IMR-90 (cell line): ENCODE data around the gene KLHL2. TPM values are rescaled to one million over a fixed set of nuclear protein-coding genes. Genes with fewer than 3 reads are reported as not detected.

Experiments
- ATAC-seq: fragments of 200-7000 bp; cut with Tn5 transposase; 2 replicates; pipeline ENCODE4 v1.9.1; 2020; ENCODE audit warnings: low read depth, mild to moderate bottlenecking, moderate library complexity
- BruUV-seq: library from RNA; stranded (reverse); fragments of 400-500 nt; replicated peaks from 2 replicates; lab custom pipeline; 2021; lab: Mats Ljungman, UMichigan
- CTCF ChIA-PET: fragments of 300-600 bp; formaldehyde crosslinking; extraction: SDS; loops from one replicate; lab custom pipeline; 2021; ENCODE audit warnings: antibody characterized with exemption; lab: Yijun Ruan, JAX
- POLR2A ChIA-PET: fragments of 300-600 bp; sonication (Branson Sonifier 250); formaldehyde crosslinking; loops from one replicate; lab custom pipeline; 2022; ENCODE audit warnings: antibody characterized with exemption; ENCODE audit not compliant: unreplicated experiment; lab: Charles Lee
- DNase-seq: peaks from one replicate; pipeline ENCODE4 v3.0.0; 2013
- H2AFZ ChIP-seq: replicated peaks from 2 replicates; pipeline ENCODE3; 2013; ENCODE audit warnings: low read length, mild to moderate bottlenecking; ENCODE audit not compliant: poor library complexity
- H2AK5ac ChIP-seq: 2 replicates; pipeline ENCODE4 v1.6.1; 2013; ENCODE audit warnings: low read depth, low read length, inconsistent platforms
- H2AK9ac ChIP-seq: replicated peaks from 2 replicates; pipeline ENCODE3; 2013; ENCODE audit warnings: mild to moderate bottlenecking, low read depth, low read length, moderate library complexity; ENCODE audit not compliant: poor library complexity
- H2BK120ac ChIP-seq: 2 replicates; pipeline ENCODE4 v1.6.1; 2013; ENCODE audit warnings: low read depth, low read length, inconsistent platforms
- H2BK15ac ChIP-seq: 3 replicates; pipeline ENCODE4 v1.6.1; 2013; ENCODE audit warnings: low read depth, low read length, inconsistent platforms
- H2BK20ac ChIP-seq: 2 replicates; pipeline ENCODE4 v1.6.1; 2013; ENCODE audit warnings: low read depth, mild to moderate bottlenecking, inconsistent platforms, low read length, moderate library complexity
- H2BK5ac ChIP-seq: 2 replicates; pipeline ENCODE4 v1.6.1; 2013; ENCODE audit warnings: mild to moderate bottlenecking, low read depth, low read length, inconsistent platforms; ENCODE audit not compliant: poor library complexity, severe bottlenecking
- H3K14ac ChIP-seq: replicated peaks from 2 replicates; pipeline ENCODE4 v1.6.1; 2013; ENCODE audit warnings: low read depth, low read length, inconsistent platforms
- H3K18ac ChIP-seq: 2 replicates; pipeline ENCODE4 v1.6.1; 2013; ENCODE audit warnings: low read depth, low read length, control low read depth
- H3K23ac ChIP-seq: 2 replicates; pipeline ENCODE4 v1.6.1; 2013; ENCODE audit warnings: low read depth, low read length, inconsistent platforms
- H3K27ac ChIP-seq: 2 replicates; pipeline ENCODE4 v1.5.1; 2013; ENCODE audit warnings: mild to moderate bottlenecking, control low read depth, low read length; ENCODE audit not compliant: insufficient read depth
- H3K27me3 ChIP-seq: 2 replicates; pipeline ENCODE4 v1.6.1; 2013; ENCODE audit warnings: low read length; ENCODE audit not compliant: control insufficient read depth, insufficient read depth
- H3K36me3 ChIP-seq: 2 replicates; pipeline ENCODE4 v1.6.1; 2013; ENCODE audit warnings: low read length, mixed read lengths; ENCODE audit not compliant: control insufficient read depth, insufficient read depth
- H3K4ac ChIP-seq: 2 replicates; pipeline ENCODE4 v1.6.1; 2013; ENCODE audit warnings: low read depth, low read length, inconsistent platforms
- H3K4me1 ChIP-seq: 2 replicates; pipeline ENCODE4 v1.6.1; 2013; ENCODE audit warnings: low read length, mixed read lengths; ENCODE audit not compliant: control insufficient read depth, insufficient read depth
- H3K4me2 ChIP-seq: 2 replicates; pipeline ENCODE4 v1.6.1; 2013; ENCODE audit warnings: low read depth, mild to moderate bottlenecking, control low read depth, low read length, moderate library complexity
- H3K4me3 ChIP-seq: 2 replicates; pipeline ENCODE4 v1.5.1; 2013; ENCODE audit warnings: low read depth, mild to moderate bottlenecking, control low read depth, low read length, moderate library complexity; ENCODE audit not compliant: insufficient read depth
- H3K56ac ChIP-seq: 2 replicates; pipeline ENCODE4 v1.6.1; 2013; ENCODE audit warnings: low read length, inconsistent platforms; ENCODE audit not compliant: insufficient read depth; ENCODE audit errors: extremely low read depth
- H3K79me1 ChIP-seq, 2 experiments: 2 replicates each; pipeline ENCODE4 v1.6.1; 2013; ENCODE audit warnings: low read length in 2 of 2, inconsistent platforms in 1 of 2, low read depth in 1 of 2
- H3K9ac ChIP-seq: 2 replicates; pipeline ENCODE4 v1.6.1; 2013; ENCODE audit warnings: low read depth, low read length, control low read depth
- H3K9me1 ChIP-seq: 2 replicates; pipeline ENCODE4 v1.6.1; 2013; ENCODE audit warnings: low read length, inconsistent platforms; ENCODE audit not compliant: insufficient read depth
- H3K9me3 ChIP-seq: 2 replicates; pipeline ENCODE4 v1.6.1; 2013; ENCODE audit warnings: low read length; ENCODE audit not compliant: control insufficient read depth, insufficient read depth
- H4K20me1 ChIP-seq: 2 replicates; pipeline ENCODE4 v1.6.1; 2013; ENCODE audit warnings: low read length, inconsistent platforms; ENCODE audit not compliant: insufficient read depth
- H4K5ac ChIP-seq: 2 replicates; pipeline ENCODE4 v1.6.1; 2013; ENCODE audit warnings: mild to moderate bottlenecking, low read depth, low read length, control low read depth
- H4K8ac ChIP-seq, 2 experiments: 2 replicates each; pipeline ENCODE4 v1.6.1; 2013; ENCODE audit warnings: low read depth in 2 of 2, low read length in 2 of 2, control low read depth in 1 of 2, inconsistent platforms in 1 of 2
- H4K91ac ChIP-seq: 2 replicates; pipeline ENCODE4 v1.6.1; 2013; ENCODE audit warnings: low read depth, low read length, inconsistent platforms; ENCODE audit not compliant: insufficient read depth
- CTCF ChIP-seq: conservative IDR thresholded peaks from 2 replicates; pipeline ENCODE4 v1.5.1; 2012; ENCODE audit warnings: mild to moderate bottlenecking, low read depth, low read length, improper control_type of control experiment
- MXI1 ChIP-seq: IDR thresholded peaks from 2 replicates; pipeline ENCODE4 v1.6.1; 2012; ENCODE audit warnings: low read depth, mild to moderate bottlenecking, low read length, moderate library complexity, borderline replicate concordance
- RFX5 ChIP-seq: IDR thresholded peaks from 2 replicates; pipeline ENCODE4 v1.8.0; 2012; ENCODE audit warnings: low read depth, mild to moderate bottlenecking, low read length, moderate library complexity
- USF2 ChIP-seq: fragments of 150-350 bp; IDR thresholded peaks from 2 replicates; pipeline ENCODE4 v1.6.1; 2017; ENCODE audit warnings: mild to moderate bottlenecking, antibody characterized with exemption, low read length, low read depth
- WGBS, 2 experiments: methylation state at CpG; one replicate each; pipeline versions ENCODE4 v1.1.5 to v1.1.7; 2013; ENCODE audit warnings: missing lambda C conversion rate in 2 of 2; ENCODE audit not compliant: insufficient read length in 1 of 2; ENCODE audit errors: extremely low coverage in 2 of 2; 5-methylcytosine and 5-hydroxymethylcytosine counted together
- dilution Hi-C: fragments of 300-500 bp; cut with HindIII; formaldehyde crosslinking; loops from one replicate; pipeline ENCODE4 v1.14.3; 2018; ENCODE audit warnings: low sequenced_read_pairs; ENCODE audit not compliant: unreplicated experiment
- in situ Hi-C: fragments of 300-500 bp; cut with MboI; formaldehyde crosslinking; loops from 3 replicates; pipeline ENCODE4 v1.14.3; 2019; ENCODE audit warnings: low sequenced_read_pairs, inconsistent platforms, mixed read lengths
- intact Hi-C: fragments of 100-400 bp; cut with micrococcal nuclease; formaldehyde crosslinking; loops from 2 replicates; pipeline ENCODE4 v1.10.0; 2022
- polyA plus RNA-seq, 3 experiments: library from polyadenylated mRNA; depleted of rRNA; stranded (reverse); fragments of >200 nt; gene quantifications; 2 replicates each; pipeline ENCODE4 v1.2.3, GENCODE V29; 2012; ENCODE audit warnings: low replicate concordance in 1 of 3
- total RNA-seq: library from RNA; depleted of rRNA; stranded (reverse); fragments of >200 nt; gene quantifications from 2 replicates; pipeline ENCODE4 v1.2.3, GENCODE V29; 2012

Gene KLHL2
- total and polyA plus RNA-seq, 2 of the 4 experiments (the other 2 are of a cell fraction), result 11.0 to 12.4 TPM

GRCh38 chr4:165175879-165176278, 31.5 kb upstream of the KLHL2 start:
- Histone ChIP-seq H2BK120ac (no peak overlapping the region), H3K9ac (no peak overlapping the region), H2BK5ac (no peak overlapping the region), H3K27ac (no peak overlapping the region), H2AK5ac (no peak overlapping the region), H2AK9ac (no peak overlapping the region), H3K9me1 (no peaks in the 10 kb centered on the region), H3K4me1 (no peaks in the 10 kb centered on the region), H4K8ac (no peak overlapping the region), H3K36me3 (no peaks in the 10 kb centered on the region), H3K56ac (no peak overlapping the region), H3K27me3 (no peaks in the 10 kb centered on the region), H3K18ac (no peak overlapping the region), H2BK15ac (no peak overlapping the region), H2AFZ (no peak overlapping the region), H3K79me1 (no peaks in the 10 kb centered on the region), H3K23ac (no peak overlapping the region), H4K5ac (no peak overlapping the region), H3K14ac (no peak overlapping the region), H3K4ac (no peak overlapping the region), H4K20me1 (no peaks in the 10 kb centered on the region), H2BK20ac (no peak overlapping the region), H4K91ac (no peak overlapping the region), H3K4me2 (peak overlapping the region; percentile 76), H3K4me3 (no peak overlapping the region), H3K9me3 (no peaks in the 10 kb centered on the region)
- in situ Hi-C loops, result no loop called here
- intact Hi-C loops, result no loop called here
- no TSS peak for BruUV-seq
- no peak for TF ChIP-seq USF2
- no peak for TF ChIP-seq MXI1
- no peak for TF ChIP-seq CTCF
- TF ChIP-seq RFX5, result no peak
- WGBS, 2 experiments, result no CpG with 5 or more reads among the region's 7 CpGs
- dilution Hi-C loops, result no loop called here
- ChIA-PET CTCF (no interaction called here), POLR2A (no interaction called here)
- DNase-seq, result no peak
- no peak for ATAC-seq
